NCI-H82 treated with DMSO at 0.1 percent for 48 hours (cell line): ENCODE data around the gene RBMY1D.
"Not testable (repeated sequence)": the region's sequence is repeated elsewhere in the genome, so short reads cannot be mapped to it uniquely, and the experiment has no call there.

ENCODE experiments used
- DNase-seq: peaks from one replicate; lab custom pipeline; 2025; ENCODE audit not compliant: unreplicated experiment; lab: John Stamatoyannopoulos, UW

Gene RBMY1D

GRCh38 chrY:21894426-21894825 is at the start of gene RBMY1D:
RBMY1D (minus strand) TSS chrY:21894526; CDS start chrY:21892513, 2,013 bp downstream.
- not testable (repeated sequence) for DNase-seq

GRCh38 chrY:21917932-21918331 is 23.6 kb upstream of the RBMY1D start, which contains the start of gene RBMY1E:
RBMY1E (minus strand) TSS chrY:21918032; CDS start chrY:21916054, 1,978 bp downstream.
- not testable (repeated sequence) for DNase-seq

- not testable (repeated sequence) for DNase-seq
These were observed 24.8 kb downstream of the RBMY1D start for GRCh38 chrY:21869407-21870076.

DNA sequence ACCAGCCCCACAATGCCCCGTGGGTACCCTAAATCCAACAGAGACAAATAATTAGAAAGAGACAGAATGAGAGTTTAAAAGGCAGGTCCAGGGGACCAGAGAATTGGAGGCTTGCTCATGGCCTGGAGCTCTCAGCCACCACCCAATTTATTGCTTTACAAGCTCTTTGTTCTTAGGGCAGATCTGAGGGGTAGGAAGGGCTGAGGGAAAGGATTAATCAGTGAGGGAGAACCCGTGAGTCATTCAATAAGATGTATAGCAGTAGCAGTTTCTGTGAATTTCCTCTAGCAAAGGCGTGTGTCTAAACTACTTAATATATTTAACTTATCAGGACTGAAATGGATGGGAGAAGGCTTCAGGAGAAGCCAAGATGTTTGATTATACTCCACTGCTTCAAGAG is 48.8 kb downstream of the RBMY1D start:
- DNase-seq: no peak

DNA sequence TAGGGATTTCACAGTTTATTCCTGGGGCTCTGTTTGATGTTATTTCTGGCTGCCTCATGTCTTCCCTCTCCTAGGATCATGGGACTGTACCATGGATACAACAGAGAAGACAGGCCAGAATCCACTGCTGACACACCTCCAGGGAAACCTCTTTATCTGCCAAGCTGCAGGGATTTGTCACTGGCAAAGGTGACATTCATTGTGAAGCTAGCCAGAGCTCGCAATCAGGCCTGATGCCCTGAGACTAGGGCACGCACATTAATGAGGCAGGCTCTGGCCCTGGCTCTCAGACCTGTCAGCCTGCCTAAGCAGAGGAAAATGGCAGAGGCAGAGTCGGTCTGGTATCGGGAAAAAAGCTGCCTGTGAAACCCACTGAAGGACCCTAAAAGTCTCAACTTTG is 52.2 kb downstream of the RBMY1D start:
- DNase-seq: no peak

- DNase-seq: no peak
These were observed 54.8 kb downstream of the RBMY1D start for GRCh38 chrY:21839489-21839888.

DNA sequence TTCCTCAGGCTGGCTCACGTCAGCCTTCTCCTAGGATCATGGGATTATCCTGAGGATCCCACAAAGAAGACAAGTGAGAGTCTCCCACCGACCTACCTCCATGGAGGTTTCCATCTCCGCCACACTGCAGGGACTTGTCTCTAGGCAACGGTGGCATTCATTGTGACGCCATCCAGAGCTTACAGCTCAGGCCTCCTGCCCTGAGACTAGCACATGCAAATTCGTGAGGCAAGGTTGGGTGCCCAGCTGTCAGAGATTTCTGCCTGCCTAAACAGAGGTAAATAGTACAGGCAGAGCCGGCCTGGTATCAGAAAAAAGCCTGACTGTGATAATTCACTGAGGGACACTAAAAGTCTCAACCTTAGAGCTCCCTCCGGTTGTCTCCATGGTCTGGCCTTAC is 58.0 kb downstream of the RBMY1D start:
- no peak for DNase-seq

DNA sequence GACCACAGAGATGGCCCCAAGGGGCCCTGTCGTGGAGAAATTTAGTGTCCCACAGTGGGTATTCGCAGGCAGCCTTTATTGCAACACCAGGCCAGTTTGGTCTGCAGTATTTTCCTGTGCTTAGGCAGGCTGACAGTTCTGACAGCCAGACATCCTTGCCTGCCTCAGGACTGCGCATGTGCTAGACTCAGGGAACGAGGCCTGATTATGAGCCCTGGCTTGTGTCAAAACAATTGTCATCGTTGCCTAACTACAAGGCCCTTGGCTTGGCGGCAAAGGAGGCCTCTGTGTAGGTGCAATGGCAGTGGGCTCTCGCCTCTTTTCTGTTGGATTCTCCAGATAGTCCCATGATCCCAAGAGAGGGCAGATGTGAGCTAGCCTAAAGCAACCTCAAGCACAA is 59.3 kb downstream of the RBMY1D start:
- DNase-seq: no peak
